ENCODE data around the gene WDR13.

- no peak for TF ChIP-seq POLR2A (IDR thresholded peaks at IDR 0.05)
- no peak for TF ChIP-seq CTCF (IDR thresholded peaks at IDR 0.05)
Observed at GRCh38 chrX:48576108-48576507, 21.2 kb upstream of the WDR13 start.
